ENCODE data around the gene RABIF. TPM values are rescaled to one million over a fixed set of nuclear protein-coding genes. Genes with fewer than 3 reads are reported as not detected.
A peak's percentile ranks its signal among the peaks of the same experiment; 100 is the strongest.

RABIF gene
- total and polyA plus RNA-seq, 10 of the 15 experiments (the other 5 are each of a cell fraction or from before 2014, with no cell fraction given): 4.7 to 18.2 (median 8.8) TPM

DNA sequence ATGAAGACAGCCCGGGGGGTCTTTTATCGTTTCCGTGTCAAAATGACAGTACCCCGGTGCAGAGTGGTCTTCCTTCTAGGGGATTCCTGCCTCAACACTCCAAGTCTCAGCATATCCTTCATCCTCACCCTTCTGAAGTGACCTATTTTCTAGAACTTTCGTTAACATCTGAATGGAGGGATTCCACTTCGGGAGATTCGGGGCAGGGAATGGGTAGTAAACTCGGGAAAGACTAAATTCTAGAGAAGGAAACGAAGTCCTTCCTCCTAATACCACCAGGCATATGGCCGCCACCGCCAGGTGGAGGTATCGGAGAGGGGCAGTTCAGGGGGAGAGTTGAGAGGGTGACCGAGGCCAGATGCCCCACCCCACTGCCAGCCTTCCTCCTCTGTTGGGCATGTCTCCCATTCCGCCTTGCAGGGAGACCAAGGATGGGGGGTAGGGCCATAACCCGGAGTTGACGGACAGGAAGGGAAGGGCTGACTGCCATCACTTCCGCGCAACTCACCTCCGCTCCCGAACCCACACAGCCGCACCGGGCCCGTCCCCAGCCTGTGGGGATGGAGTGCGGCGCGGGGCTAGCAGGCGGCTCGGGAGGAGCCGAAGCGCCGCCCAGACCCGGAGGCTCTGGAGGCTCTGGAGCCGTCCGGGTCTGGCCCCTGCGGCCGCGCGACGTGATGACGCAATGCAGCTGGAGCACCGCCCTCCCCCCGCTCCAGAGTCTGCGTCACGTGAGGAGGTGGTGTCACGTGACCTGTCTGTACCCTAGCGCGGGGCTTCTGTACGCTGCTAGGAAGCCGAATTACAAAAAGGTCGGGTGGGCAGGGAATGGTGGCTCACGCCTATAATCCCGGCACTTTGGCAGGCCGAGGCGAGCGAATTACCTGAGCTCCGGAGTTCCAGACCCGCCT is 37.9 kb upstream of the RABIF start, which contains the start of gene KLHL12 (continued):
- TF ChIP-seq CREB1 (IDR thresholded peaks at IDR 0.05; ENCODE audit: low read depth) (peak; percentile 98), NR2C2 (IDR thresholded peaks at IDR 0.05; ENCODE audit: borderline replicate concordance, control insufficient read depth, insufficient read length, low read depth) (no peak), MYB (IDR thresholded peaks at IDR 0.05; ENCODE audit: borderline replicate concordance, low read depth, low read length) (no peak), ZNF217 (IDR thresholded peaks at IDR 0.05) (no peak), YY1 (IDR thresholded peaks at IDR 0.05; ENCODE audit: low read depth, low read length) (peak; percentile 47), SREBF1 (IDR thresholded peaks at IDR 0.05; ENCODE audit: low read length) (0 out of 2 replicates have a peak, but pooled peaks have one; percentile 56), JUND (IDR thresholded peaks at IDR 0.05; ENCODE audit: low read depth, low read length) (peak; percentile 58; the same call in 1 of the 2 replicates), MTA3 (IDR thresholded peaks at IDR 0.05; ENCODE audit: borderline replicate concordance, low read length) (no peak), YBX1 (IDR thresholded peaks at IDR 0.05) (no peak), KLF5 (IDR thresholded peaks at IDR 0.05; ENCODE audit: partially characterized antibody) (peak; percentile 79), ATF7 (IDR thresholded peaks at IDR 0.05; ENCODE audit: low read depth) (peak; percentile 95), PAX8 (IDR thresholded peaks at IDR 0.05) (no peak), FOXM1 (IDR thresholded peaks at IDR 0.05; ENCODE audit: low read depth, low read length) (peak; percentile 17), TCF12 (IDR thresholded peaks at IDR 0.05; ENCODE audit: low read depth, low read length) (peak; percentile 79; the same call in 1 of the 2 replicates), BMI1 (IDR thresholded peaks at IDR 0.05; ENCODE audit: borderline replicate concordance) (no peak), NFYB (IDR thresholded peaks at IDR 0.05; ENCODE audit: insufficient read depth, low read depth, low read length) (no peak), KAT2A (conservative IDR thresholded peaks at IDR 0.05; ENCODE audit: control insufficient read depth, low read depth, low read length) (no peak)
- TF ChIP-seq, protein P1, sequence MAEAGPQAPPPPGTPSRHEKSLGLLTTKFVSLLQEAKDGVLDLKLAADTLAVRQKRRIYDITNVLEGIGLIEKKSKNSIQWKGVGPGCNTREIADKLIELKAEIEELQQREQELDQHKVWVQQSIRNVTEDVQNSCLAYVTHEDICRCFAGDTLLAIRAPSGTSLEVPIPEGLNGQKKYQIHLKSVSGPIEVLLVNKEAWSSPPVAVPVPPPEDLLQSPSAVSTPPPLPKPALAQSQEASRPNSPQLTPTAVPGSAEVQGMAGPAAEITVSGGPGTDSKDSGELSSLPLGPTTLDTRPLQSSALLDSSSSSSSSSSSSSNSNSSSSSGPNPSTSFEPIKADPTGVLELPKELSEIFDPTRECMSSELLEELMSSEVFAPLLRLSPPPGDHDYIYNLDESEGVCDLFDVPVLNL (IDR thresholded peaks at IDR 0.05; ENCODE audit: low read depth, low read length): peak; percentile 87
- TF ChIP-seq, protein P2, sequence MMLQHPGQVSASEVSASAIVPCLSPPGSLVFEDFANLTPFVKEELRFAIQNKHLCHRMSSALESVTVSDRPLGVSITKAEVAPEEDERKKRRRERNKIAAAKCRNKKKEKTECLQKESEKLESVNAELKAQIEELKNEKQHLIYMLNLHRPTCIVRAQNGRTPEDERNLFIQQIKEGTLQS (IDR thresholded peaks at IDR 0.05; ENCODE audit: borderline replicate concordance, extremely low read depth, low read depth, low read length): peak; percentile 99
- TF ChIP-seq, protein P3, sequence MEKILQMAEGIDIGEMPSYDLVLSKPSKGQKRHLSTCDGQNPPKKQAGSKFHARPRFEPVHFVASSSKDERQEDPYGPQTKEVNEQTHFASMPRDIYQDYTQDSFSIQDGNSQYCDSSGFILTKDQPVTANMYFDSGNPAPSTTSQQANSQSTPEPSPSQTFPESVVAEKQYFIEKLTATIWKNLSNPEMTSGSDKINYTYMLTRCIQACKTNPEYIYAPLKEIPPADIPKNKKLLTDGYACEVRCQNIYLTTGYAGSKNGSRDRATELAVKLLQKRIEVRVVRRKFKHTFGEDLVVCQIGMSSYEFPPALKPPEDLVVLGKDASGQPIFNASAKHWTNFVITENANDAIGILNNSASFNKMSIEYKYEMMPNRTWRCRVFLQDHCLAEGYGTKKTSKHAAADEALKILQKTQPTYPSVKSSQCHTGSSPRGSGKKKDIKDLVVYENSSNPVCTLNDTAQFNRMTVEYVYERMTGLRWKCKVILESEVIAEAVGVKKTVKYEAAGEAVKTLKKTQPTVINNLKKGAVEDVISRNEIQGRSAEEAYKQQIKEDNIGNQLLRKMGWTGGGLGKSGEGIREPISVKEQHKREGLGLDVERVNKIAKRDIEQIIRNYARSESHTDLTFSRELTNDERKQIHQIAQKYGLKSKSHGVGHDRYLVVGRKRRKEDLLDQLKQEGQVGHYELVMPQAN (conservative IDR thresholded peaks at IDR 0.05): peak; percentile 95
- TF ChIP-seq, protein P4, sequence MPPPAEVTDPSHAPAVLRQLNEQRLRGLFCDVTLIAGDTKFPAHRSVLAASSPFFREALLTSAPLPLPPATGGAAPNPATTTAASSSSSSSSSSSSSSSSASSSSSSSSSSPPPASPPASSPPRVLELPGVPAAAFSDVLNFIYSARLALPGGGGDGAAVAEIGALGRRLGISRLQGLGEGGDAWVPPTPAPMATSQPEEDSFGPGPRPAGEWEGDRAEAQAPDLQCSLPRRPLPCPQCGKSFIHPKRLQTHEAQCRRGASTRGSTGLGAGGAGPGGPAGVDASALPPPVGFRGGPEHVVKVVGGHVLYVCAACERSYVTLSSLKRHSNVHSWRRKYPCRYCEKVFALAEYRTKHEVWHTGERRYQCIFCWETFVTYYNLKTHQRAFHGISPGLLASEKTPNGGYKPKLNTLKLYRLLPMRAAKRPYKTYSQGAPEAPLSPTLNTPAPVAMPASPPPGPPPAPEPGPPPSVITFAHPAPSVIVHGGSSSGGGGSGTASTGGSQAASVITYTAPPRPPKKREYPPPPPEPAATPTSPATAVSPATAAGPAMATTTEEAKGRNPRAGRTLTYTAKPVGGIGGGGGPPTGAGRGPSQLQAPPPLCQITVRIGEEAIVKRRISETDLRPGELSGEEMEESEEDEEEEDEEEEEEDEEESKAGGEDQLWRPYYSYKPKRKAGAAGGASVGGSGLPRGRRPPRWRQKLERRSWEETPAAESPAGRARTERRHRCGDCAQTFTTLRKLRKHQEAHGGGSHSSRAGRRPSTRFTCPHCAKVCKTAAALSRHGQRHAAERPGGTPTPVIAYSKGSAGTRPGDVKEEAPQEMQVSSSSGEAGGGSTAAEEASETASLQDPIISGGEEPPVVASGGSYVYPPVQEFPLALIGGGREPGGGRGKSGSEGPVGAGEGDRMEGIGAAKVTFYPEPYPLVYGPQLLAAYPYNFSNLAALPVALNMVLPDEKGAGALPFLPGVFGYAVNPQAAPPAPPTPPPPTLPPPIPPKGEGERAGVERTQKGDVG (CRISPR knock-in tag; IDR thresholded peaks at IDR 0.05): peak; percentile 95

Measured in GM12878 (cell line).